NB4 (cell line): Measurements from ENCODE around the gene CBLC.

Experiments used
- MYC ChIP-seq: IDR thresholded peaks from 2 replicates; pipeline ENCODE4 v1.6.1; 2011; ENCODE audit warnings: low read depth, low read length
- POLR2A ChIP-seq: IDR thresholded peaks from 2 replicates; pipeline ENCODE4 v1.6.1; 2011; ENCODE audit warnings: mild to moderate bottlenecking; ENCODE audit not compliant: insufficient read length; ENCODE audit errors: extremely low read depth
- TF ChIP-seq, protein P1 (sequence below): IDR thresholded peaks from one replicate; pipeline ENCODE4 v1.5.1; 2012; ENCODE audit warnings: low read depth, low read length

DNA sequence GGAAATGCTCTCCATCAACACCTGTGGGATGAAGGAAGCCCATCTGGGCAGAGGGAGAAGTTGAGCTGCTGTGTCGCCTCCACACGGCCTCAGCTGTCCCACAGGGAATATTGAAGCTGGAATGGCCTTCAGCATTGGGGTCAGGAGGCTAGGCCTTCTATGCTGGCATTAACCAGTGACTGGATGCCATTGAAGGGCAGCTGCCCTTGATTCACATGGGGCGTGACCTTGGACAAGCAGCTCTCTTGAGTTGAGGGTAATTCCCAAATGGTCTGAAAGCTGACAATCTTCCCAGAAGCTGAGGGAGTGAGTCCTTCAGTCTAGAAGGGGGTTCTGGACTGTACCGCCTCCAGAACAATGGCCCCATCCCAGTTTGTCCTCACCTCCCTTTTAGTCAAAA, 22.5 kb upstream of the CBLC start:
- TF ChIP-seq, protein P1, sequence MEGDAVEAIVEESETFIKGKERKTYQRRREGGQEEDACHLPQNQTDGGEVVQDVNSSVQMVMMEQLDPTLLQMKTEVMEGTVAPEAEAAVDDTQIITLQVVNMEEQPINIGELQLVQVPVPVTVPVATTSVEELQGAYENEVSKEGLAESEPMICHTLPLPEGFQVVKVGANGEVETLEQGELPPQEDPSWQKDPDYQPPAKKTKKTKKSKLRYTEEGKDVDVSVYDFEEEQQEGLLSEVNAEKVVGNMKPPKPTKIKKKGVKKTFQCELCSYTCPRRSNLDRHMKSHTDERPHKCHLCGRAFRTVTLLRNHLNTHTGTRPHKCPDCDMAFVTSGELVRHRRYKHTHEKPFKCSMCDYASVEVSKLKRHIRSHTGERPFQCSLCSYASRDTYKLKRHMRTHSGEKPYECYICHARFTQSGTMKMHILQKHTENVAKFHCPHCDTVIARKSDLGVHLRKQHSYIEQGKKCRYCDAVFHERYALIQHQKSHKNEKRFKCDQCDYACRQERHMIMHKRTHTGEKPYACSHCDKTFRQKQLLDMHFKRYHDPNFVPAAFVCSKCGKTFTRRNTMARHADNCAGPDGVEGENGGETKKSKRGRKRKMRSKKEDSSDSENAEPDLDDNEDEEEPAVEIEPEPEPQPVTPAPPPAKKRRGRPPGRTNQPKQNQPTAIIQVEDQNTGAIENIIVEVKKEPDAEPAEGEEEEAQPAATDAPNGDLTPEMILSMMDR = no peak
- no peak for TF ChIP-seq POLR2A
- no peak for TF ChIP-seq MYC
